Mesothelial cell of epicardium (in vitro differentiated cells): ENCODE results near the gene OSBPL6. TPM values are rescaled to one million over a fixed set of nuclear protein-coding genes. Genes with fewer than 3 reads are reported as not detected.
A peak's percentile ranks its signal among the peaks of the same experiment; 100 is the strongest.
"Not testable (repeated sequence)": the region's sequence is repeated elsewhere in the genome, so short reads cannot be mapped to it uniquely, and the experiment has no call there.

Experiments used
- DNase-seq, 2 experiments: peaks; one replicate each; pipeline ENCODE4 v3.0.0; 2021; ENCODE audit warnings: low spot score in 2 of 2; ENCODE audit not compliant: unreplicated experiment in 2 of 2
- H3K27ac Mint-ChIP-seq: 2 replicates; pipeline ENCODE4 v1.8.0; 2021; ENCODE audit warnings: mixed read lengths
- H3K27me3 Mint-ChIP-seq: 2 replicates; pipeline ENCODE4 v1.8.0; 2021; ENCODE audit warnings: low read depth, mixed read lengths
- H3K36me3 Mint-ChIP-seq: 2 replicates; pipeline ENCODE4 v1.8.0; 2021; ENCODE audit warnings: mixed read lengths
- H3K4me1 Mint-ChIP-seq: 2 replicates; pipeline ENCODE4 v1.8.0; 2021; ENCODE audit warnings: mixed read lengths
- H3K4me3 Mint-ChIP-seq: 2 replicates; pipeline ENCODE4 v1.8.0; 2021; ENCODE audit warnings: mild to moderate bottlenecking, moderate library complexity, mixed read lengths
- H3K9me3 Mint-ChIP-seq: 2 replicates; pipeline ENCODE4 v1.8.0; 2021; ENCODE audit warnings: mixed read lengths
- CTCF ChIP-seq: fragments of 200-600 bp; sonication (generic); IDR thresholded peaks from one replicate; pipeline ENCODE4 v1.5.0; 2021; ENCODE audit warnings: antibody characterized with exemption; ENCODE audit not compliant: unreplicated experiment
- total RNA-seq: library from RNA; stranded (reverse); gene quantifications from 3 replicates; pipeline ENCODE4 v1.2.1, GENCODE V29; 2021

OSBPL6 gene
- total RNA-seq, 1 donor from 2014 or later, result 2.8 TPM

GRCh38 chr2:178335230-178335629, 140.9 kb downstream of the OSBPL6 start:
- Mint-ChIP-seq H3K27ac (peak overlapping the region; percentile 34), H3K4me1 (peaks cover 47% of the 10 kb centered on the region), H3K4me3 (no peak overlapping the region), H3K9me3 (no peaks in the 10 kb centered on the region), H3K27me3 (no peaks in the 10 kb centered on the region), H3K36me3 (peaks cover 3% of the 10 kb centered on the region)
- no peak for TF ChIP-seq CTCF
- DNase-seq, result no peak

- H3K27me3 Mint-ChIP-seq, result peaks cover 2% of the 10 kb centered on the region
- peaks cover 6% of the 10 kb centered on the region for H3K9me3 Mint-ChIP-seq
Observed at GRCh38 chr2:178344121-178344520, 149.8 kb downstream of the OSBPL6 start.

GRCh38 chr2:178345951-178346350, 151.6 kb downstream of the OSBPL6 start:
- Mint-ChIP-seq H3K27me3 (peaks cover 2% of the 10 kb centered on the region), H3K36me3 (no peaks in the 10 kb centered on the region), H3K27ac (no peak overlapping the region), H3K4me1 (peaks cover 21% of the 10 kb centered on the region), H3K9me3 (peaks cover 6% of the 10 kb centered on the region), H3K4me3 (no peak overlapping the region)
- no peak for TF ChIP-seq CTCF
- DNase-seq, result no peak

More at GRCh38 chr2:178344121-178344520, 149.8 kb downstream of the OSBPL6 start:
- Mint-ChIP-seq H3K4me3 (no peak overlapping the region), H3K36me3 (no peaks in the 10 kb centered on the region), H3K27ac (no peak overlapping the region), H3K4me1 (peaks cover 20% of the 10 kb centered on the region)
- no peak for DNase-seq
- no peak for TF ChIP-seq CTCF

- TF ChIP-seq CTCF, result no peak
- no peak overlapping the region for H3K4me3 Mint-ChIP-seq
- peaks cover 2% of the 10 kb centered on the region for H3K27me3 Mint-ChIP-seq
- peaks cover 6% of the 10 kb centered on the region for H3K36me3 Mint-ChIP-seq
- H3K9me3 Mint-ChIP-seq, result peaks cover 18% of the 10 kb centered on the region
- H3K4me1 Mint-ChIP-seq, result peaks cover 20% of the 10 kb centered on the region
- H3K27ac Mint-ChIP-seq, result no peak overlapping the region
- DNase-seq, result no peak
Observed at GRCh38 chr2:178350051-178350450, 155.7 kb downstream of the OSBPL6 start.

- H3K4me1 Mint-ChIP-seq, DNase-seq, H3K27me3 Mint-ChIP-seq, H3K4me3 Mint-ChIP-seq, H3K27ac Mint-ChIP-seq: not testable (repeated sequence)
- peaks cover 44% of the 10 kb centered on the region for H3K9me3 Mint-ChIP-seq
- peaks cover 18% of the 10 kb centered on the region for H3K36me3 Mint-ChIP-seq
Observed at GRCh38 chr2:178357704-178358103, 163.4 kb downstream of the OSBPL6 start.

- Mint-ChIP-seq H3K9me3 (peaks cover 32% of the 10 kb centered on the region), H3K36me3 (peaks cover 17% of the 10 kb centered on the region), H3K27ac (no peak overlapping the region), H3K4me1 (peaks cover 2% of the 10 kb centered on the region), H3K27me3 (no peaks in the 10 kb centered on the region), H3K4me3 (no peak overlapping the region)
- DNase-seq, result no peak
- no peak for TF ChIP-seq CTCF
Observed at GRCh38 chr2:178359192-178359912, 165.0 kb downstream of the OSBPL6 start.
